ENCODE measurements around the gene RNASEH1.
A peak's percentile ranks its signal among the peaks of the same experiment; 100 is the strongest.

RNASEH1 gene

DNA sequence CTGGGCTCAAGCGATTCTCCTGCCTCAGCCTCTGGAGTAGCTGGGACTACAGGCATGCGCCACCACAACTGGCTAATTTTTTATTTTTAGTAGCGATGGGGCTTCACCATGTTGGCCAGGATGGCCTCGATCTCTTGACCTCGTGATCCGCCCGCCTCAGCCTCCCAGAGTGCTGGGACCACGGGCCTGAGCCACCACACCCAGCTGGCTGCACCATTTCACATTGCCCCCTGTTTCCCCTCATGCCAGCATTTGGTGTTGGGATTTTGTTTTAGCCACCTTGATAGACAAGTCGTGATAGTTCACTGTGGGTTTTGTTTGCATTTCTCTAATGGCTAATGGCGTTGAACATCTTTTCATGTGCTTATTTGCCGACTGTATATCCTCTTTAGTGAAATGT, 31.0 kb upstream of the RNASEH1 start:
- no peak overlapping the region for H3K4me3 ChIP-seq (replicated peaks; ENCODE audit: low read depth, low read length)
- DNase-seq (ENCODE audit: low read depth): no peak
- TF ChIP-seq, protein P1, sequence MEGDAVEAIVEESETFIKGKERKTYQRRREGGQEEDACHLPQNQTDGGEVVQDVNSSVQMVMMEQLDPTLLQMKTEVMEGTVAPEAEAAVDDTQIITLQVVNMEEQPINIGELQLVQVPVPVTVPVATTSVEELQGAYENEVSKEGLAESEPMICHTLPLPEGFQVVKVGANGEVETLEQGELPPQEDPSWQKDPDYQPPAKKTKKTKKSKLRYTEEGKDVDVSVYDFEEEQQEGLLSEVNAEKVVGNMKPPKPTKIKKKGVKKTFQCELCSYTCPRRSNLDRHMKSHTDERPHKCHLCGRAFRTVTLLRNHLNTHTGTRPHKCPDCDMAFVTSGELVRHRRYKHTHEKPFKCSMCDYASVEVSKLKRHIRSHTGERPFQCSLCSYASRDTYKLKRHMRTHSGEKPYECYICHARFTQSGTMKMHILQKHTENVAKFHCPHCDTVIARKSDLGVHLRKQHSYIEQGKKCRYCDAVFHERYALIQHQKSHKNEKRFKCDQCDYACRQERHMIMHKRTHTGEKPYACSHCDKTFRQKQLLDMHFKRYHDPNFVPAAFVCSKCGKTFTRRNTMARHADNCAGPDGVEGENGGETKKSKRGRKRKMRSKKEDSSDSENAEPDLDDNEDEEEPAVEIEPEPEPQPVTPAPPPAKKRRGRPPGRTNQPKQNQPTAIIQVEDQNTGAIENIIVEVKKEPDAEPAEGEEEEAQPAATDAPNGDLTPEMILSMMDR (IDR thresholded peaks at IDR 0.05; ENCODE audit: low read length, missing control alignments): no peak

DNA sequence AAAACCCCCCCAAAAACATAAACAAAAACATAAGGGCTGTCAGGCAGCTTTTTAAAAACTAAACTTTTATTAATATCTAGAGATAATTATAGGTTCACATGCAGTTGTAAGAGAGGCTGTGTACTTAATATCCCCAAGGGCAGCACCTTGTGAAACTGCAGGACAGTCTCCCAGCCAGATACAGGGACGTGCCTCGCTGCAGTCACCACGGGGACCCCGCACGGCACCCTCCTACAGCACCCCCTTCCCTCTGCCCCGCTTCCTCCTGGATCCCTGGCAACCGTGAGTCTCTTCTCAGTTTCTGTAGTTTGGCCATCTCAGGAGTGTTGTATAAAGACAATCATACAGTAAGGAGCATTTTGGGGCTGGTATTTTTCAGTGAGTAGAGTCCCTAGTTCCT, 30.0 kb upstream of the RNASEH1 start:
- H3K4me3 ChIP-seq (replicated peaks; ENCODE audit: low read depth, low read length): no peak overlapping the region
- DNase-seq (ENCODE audit: low read depth): no peak
- TF ChIP-seq, protein P1 (IDR thresholded peaks at IDR 0.05; ENCODE audit: low read length, missing control alignments): no peak

DNA sequence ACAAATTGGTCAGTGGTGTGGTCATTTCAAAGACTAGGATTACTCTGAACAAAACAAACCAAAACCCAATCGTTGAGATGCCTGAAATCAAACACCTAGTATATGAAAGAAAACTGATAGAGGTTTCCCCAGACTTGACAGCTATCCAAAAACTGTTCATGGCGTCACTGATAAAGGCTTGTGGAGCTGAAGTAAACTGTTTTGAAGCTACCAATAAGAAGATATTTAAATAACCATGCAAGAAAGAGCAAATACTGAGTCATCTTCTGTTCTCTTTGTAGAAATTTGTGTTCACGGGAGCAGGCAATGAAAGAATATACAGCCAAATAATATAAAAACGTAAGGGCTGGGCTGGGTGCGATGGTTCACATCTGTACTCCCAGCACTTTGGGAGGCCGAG, 29.3 kb upstream of the RNASEH1 start:
- TF ChIP-seq, protein P1 (IDR thresholded peaks at IDR 0.05; ENCODE audit: low read length, missing control alignments): no peak
- peak; percentile 60 for DNase-seq (ENCODE audit: low read depth)
- H3K4me3 ChIP-seq (replicated peaks; ENCODE audit: low read depth, low read length): no peak overlapping the region

DNA sequence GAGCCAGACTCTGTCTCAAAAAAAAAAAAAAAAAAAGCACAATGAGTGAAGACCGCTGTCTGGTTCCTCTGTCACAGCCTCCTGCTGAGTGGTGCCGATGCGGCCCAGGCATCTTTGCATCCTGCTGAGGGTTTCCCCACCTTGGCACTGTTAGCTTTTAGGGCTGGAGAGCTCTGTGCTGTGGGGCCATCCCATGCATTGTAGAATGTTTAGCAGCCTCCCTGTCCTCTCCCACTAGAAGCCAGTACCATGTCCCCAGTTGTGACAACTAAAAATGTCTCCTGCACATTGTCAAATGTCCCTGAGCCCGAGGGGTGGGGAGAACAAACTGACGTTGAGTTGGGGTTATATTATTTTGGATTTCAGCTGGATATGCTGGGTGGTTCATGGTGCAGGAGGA, 28.9 kb upstream of the RNASEH1 start:
- TF ChIP-seq, protein P1 (IDR thresholded peaks at IDR 0.05; ENCODE audit: low read length, missing control alignments): no peak
- H3K4me3 ChIP-seq (replicated peaks; ENCODE audit: low read depth, low read length): no peak overlapping the region
- DNase-seq (ENCODE audit: low read depth): no peak

DNA sequence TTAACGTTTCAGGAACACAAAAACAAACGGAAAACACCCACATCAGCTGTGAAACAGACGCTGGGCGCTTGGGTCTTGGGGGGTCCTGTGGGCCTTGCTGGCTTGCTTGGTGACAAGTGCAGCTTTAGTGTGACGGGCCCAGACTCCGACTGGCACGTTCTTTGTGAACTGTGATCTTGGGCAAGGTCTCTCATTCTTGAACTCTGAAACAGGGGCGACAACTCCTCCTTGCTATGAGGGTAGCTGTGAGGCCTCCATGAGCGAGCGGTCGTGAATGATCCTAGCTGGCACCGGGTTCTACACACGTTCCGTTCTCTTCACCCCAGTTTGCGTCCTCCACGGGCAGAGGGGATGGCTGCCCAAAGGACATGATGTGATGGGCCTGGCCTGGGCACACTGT, 28.1 kb upstream of the RNASEH1 start:
- TF ChIP-seq, protein P1 (IDR thresholded peaks at IDR 0.05; ENCODE audit: low read length, missing control alignments): no peak
- DNase-seq (ENCODE audit: low read depth): no peak
- no peak overlapping the region for H3K4me3 ChIP-seq (replicated peaks; ENCODE audit: low read depth, low read length)

DNA sequence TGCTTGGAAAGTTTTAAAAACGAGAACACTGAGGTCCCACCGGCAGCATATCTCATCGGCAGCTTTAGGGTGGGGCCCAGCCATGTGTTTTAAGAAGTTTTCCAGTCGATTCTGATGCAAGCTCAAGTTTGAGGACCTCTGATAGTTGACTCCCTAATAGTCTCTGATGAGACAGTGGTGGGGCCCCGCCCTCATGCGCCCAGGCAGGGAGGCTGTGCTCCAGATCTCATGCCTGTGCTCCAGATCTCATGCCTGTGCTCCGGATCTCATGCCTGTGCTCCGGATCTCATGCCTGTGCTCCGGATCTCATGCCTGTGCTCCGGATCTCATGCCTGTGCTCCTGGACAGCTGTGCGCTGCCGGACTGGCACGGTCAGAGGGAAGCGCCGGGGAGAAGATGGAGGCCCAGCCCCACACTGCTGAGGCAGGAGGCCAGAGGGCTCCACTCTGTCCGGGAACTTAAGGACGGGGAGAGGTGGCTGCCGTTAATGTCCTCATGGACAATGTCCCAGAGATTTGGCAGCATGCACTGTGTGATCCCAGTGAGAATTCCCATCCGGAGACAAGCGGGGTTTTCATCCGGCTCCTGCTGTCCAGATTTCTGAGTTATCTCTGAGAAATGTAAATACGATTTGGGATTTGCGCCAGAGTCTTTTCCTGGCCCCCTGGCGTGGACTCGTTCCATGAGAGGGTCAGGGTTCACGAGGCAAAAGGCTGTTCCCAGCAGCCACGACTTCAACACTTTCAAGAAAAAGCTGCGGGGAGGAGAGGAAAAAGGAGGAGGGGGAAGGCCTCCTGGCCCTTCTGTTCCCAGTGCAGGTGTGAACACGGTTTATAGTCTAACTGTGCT, 27.4 kb upstream of the RNASEH1 start:
- peak; percentile 93 for DNase-seq (ENCODE audit: low read depth)
- peak overlapping the region; percentile 35 for H3K4me3 ChIP-seq (replicated peaks; ENCODE audit: low read depth, low read length)
- TF ChIP-seq, protein P1 (IDR thresholded peaks at IDR 0.05; ENCODE audit: low read length, missing control alignments): no peak

Measured in fibroblast of pulmonary artery (primary cell).